WTC11 (cell line): ENCODE results near the gene GPR6.

Source experiments
- ATF1 ChIP-seq: sonication (generic); formaldehyde crosslinking; IDR thresholded peaks from 2 replicates; pipeline ENCODE4 v1.8.1; 2023; ENCODE audit warnings: mild to moderate bottlenecking, moderate library complexity, missing genetic modification reagents
- CTCF ChIP-seq: fragments of 200-600 bp; IDR thresholded peaks from 2 replicates; pipeline ENCODE4 v1.8.0; 2022; ENCODE audit warnings: antibody characterized with exemption
- JUN ChIP-seq: sonication (generic); formaldehyde crosslinking; IDR thresholded peaks from 2 replicates; pipeline ENCODE4 v1.8.0; 2023; ENCODE audit warnings: mild to moderate bottlenecking, missing genetic modification reagents
- NR1H2 ChIP-seq: sonication (generic); formaldehyde crosslinking; IDR thresholded peaks from 2 replicates; pipeline ENCODE4 v1.9.0; 2021; ENCODE audit warnings: mild to moderate bottlenecking, moderate library complexity, missing genetic modification reagents

GRCh38 chr6:109963598-109964170 is 14.4 kb upstream of the GPR6 start:
- TF ChIP-seq NR1H2 (CRISPR knock-in tag), result no peak
- no peak for TF ChIP-seq CTCF
- TF ChIP-seq JUN (CRISPR knock-in tag), result no peak
- TF ChIP-seq ATF1 (CRISPR knock-in tag), result no peak
